ENCODE measurements around the gene FMO1. TPM values are rescaled to one million over a fixed set of nuclear protein-coding genes. Genes with fewer than 3 reads are reported as not detected.

The FMO1 gene
- total RNA-seq, 1 experiment from 2014 or later: not detected

- POLR2A ChIA-PET (ENCODE audit: unreplicated experiment): no interaction called here
- Histone ChIP-seq H3K79me2 (ENCODE audit: low read length) (no peaks in the 10 kb centered on the region), H3K9me3 (ENCODE audit: low read length) (no peaks in the 10 kb centered on the region), H3K4me1 (ENCODE audit: insufficient read depth, low read length) (no peaks in the 10 kb centered on the region), H3K4me3 (ENCODE audit: low read length) (no peak overlapping the region), H3F3A (ENCODE audit: low read length, unreplicated experiment) (no peaks in the 10 kb centered on the region), H3K9me2 (replicated peaks; ENCODE audit: low read length) (no peaks in the 10 kb centered on the region), H3K4me2 (ENCODE audit: low read length) (no peak overlapping the region), H3K27ac (ENCODE audit: low read length) (no peak overlapping the region), H3K27me3 (ENCODE audit: low read length) (peaks cover 32% of the 10 kb centered on the region), H2AFZ (ENCODE audit: low read length) (no peak overlapping the region), H3K36me3 (ENCODE audit: low read depth, low read length) (no peaks in the 10 kb centered on the region), H4K20me1 (ENCODE audit: low read length) (no peaks in the 10 kb centered on the region), H3K9ac (ENCODE audit: low read length) (no peak overlapping the region)
- ATAC-seq (no peak), DNase-seq (no peak)
- BruUV-seq (replicated peaks): no TSS peak
- CTCF ChIA-PET: no interaction called here
- TF ChIP-seq CTCF (conservative IDR thresholded peaks at IDR 0.05; ENCODE audit: low read depth, low read length): no peak
- TF ChIP-seq EZH2 (IDR thresholded peaks at IDR 0.05; ENCODE audit: low read length, unreplicated experiment): no peak
- no peak for TF ChIP-seq EZH2phosphoT487 (IDR thresholded peaks at IDR 0.05; ENCODE audit: borderline replicate concordance, low read length)
- intact Hi-C loops (cut with micrococcal nuclease): no loop called here
Observed at GRCh38 chr1:171243878-171244277, 4.4 kb upstream of the FMO1 start.

DNA sequence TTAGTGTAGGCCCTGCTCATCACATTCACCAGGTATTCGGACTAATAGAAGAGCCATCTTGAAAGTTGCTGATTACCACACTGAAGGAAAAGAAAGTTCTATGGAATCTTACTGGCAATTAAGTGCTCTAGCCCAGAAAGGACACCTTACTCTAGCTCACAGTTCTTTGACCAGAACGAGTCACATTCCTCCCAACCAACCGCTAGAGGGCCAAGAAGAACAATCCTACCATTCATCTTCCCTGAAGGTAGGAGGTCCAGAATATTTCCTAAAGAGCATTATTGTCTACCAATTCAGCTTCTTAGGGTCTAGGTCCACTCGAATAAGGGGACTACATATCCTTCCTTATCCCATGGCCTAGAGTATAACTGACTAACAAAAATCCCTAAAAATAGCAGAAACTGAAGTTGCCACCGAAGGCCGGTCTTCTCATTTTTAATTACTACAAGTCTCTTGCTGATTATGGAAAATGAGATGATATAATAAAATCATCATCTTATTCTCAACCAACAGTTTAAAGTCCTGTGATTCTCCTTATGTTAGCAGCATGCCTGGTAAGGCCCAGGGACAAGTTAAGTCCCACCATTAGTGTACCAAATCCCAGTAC is 2.7 kb upstream of the FMO1 start:
- H3K4me3 ChIP-seq (ENCODE audit: low read length): no peak overlapping the region
- CTCF ChIA-PET: interaction anchor here (0.6 to 3.3 kb wide), 8 partner anchors 9 to 496 kb away, joined by 3 to 67 read pairs (median 4); partner anchors contain the start of gene FMO4
- TF ChIP-seq CTCF (conservative IDR thresholded peaks at IDR 0.05; ENCODE audit: low read depth, low read length) (peak; percentile 98), EZH2phosphoT487 (IDR thresholded peaks at IDR 0.05; ENCODE audit: borderline replicate concordance, low read length) (no peak)
- H3K4me2 ChIP-seq (ENCODE audit: low read length): no peak overlapping the region
- no peaks in the 10 kb centered on the region for H3K79me2 ChIP-seq (ENCODE audit: low read length)
- ATAC-seq (peak; percentile 99), DNase-seq (peak; percentile 82)
- H3K9ac ChIP-seq (ENCODE audit: low read length): no peak overlapping the region
- H3K9me2 ChIP-seq (replicated peaks; ENCODE audit: low read length): no peaks in the 10 kb centered on the region
- H3K27me3 ChIP-seq (ENCODE audit: low read length): peaks cover 48% of the 10 kb centered on the region
- H3F3A ChIP-seq (ENCODE audit: low read length, unreplicated experiment): no peaks in the 10 kb centered on the region
- BruUV-seq (replicated peaks): no TSS peak
- no peaks in the 10 kb centered on the region for H3K36me3 ChIP-seq (ENCODE audit: low read depth, low read length)
- H3K4me1 ChIP-seq (ENCODE audit: insufficient read depth, low read length): no peaks in the 10 kb centered on the region
- no peak overlapping the region for H2AFZ ChIP-seq (ENCODE audit: low read length)
- no peaks in the 10 kb centered on the region for H4K20me1 ChIP-seq (ENCODE audit: low read length)
- POLR2A ChIA-PET (ENCODE audit: unreplicated experiment): no interaction called here
- no peaks in the 10 kb centered on the region for H3K9me3 ChIP-seq (ENCODE audit: low read length)
- H3K27ac ChIP-seq (ENCODE audit: low read length): no peak overlapping the region
- intact Hi-C loops (cut with micrococcal nuclease): loop anchor here (1.0 to 5.0 kb wide), 3 partner anchors 68 to 472 kb away; partner anchors contain the start of gene PRRC2C

DNA sequence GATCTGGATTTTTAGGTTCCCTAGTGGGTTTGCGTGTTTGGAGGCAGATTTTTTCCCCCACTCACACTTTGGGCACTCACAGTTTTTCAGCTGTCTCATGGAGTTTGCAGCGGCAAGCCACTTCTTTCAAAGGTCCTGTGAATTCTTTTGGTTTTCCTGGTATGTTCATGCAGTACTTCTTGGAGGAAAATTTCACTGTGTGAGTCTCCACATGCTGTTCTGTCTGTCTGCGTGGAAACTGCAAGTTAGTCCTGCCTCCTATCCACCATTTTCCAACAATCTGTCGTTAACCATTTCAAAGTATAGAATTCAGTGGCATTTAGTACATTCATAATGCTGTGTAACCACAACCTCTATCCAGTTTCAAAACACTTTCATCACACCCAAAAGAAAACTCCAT is 793 bp upstream of the FMO1 start:
- no peaks in the 10 kb centered on the region for H3F3A ChIP-seq (ENCODE audit: low read length, unreplicated experiment)
- intact Hi-C loops (cut with micrococcal nuclease): loop anchor here (5.0 kb wide), 2 partner anchors 240 to 470 kb away; partner anchors contain the start of gene PRRC2C

More for the DNA sequence above, 793 bp upstream of the FMO1 start:
- no peak overlapping the region for H3K4me2 ChIP-seq (ENCODE audit: low read length)
- H2AFZ ChIP-seq (ENCODE audit: low read length): no peak overlapping the region
- CTCF ChIA-PET: interaction anchor here (0.8 to 3.3 kb wide), 2 partner anchors 12 to 66 kb away, joined by 3 to 67 read pairs; partner anchors contain the start of gene FMO4
- ATAC-seq (no peak), DNase-seq (no peak)
- H3K27ac ChIP-seq (ENCODE audit: low read length): no peak overlapping the region
- H3K36me3 ChIP-seq (ENCODE audit: low read depth, low read length): no peaks in the 10 kb centered on the region
- BruUV-seq (replicated peaks): no TSS peak
- H3K9ac ChIP-seq (ENCODE audit: low read length): no peak overlapping the region
- no peak overlapping the region for H3K4me3 ChIP-seq (ENCODE audit: low read length)
- H3K9me3 ChIP-seq (ENCODE audit: low read length): no peaks in the 10 kb centered on the region
- TF ChIP-seq EZH2phosphoT487 (IDR thresholded peaks at IDR 0.05; ENCODE audit: borderline replicate concordance, low read length) (no peak), CTCF (conservative IDR thresholded peaks at IDR 0.05; ENCODE audit: low read depth, low read length) (no peak), EZH2 (IDR thresholded peaks at IDR 0.05; ENCODE audit: low read length, unreplicated experiment) (no peak)
- no peaks in the 10 kb centered on the region for H4K20me1 ChIP-seq (ENCODE audit: low read length)
- H3K79me2 ChIP-seq (ENCODE audit: low read length): no peaks in the 10 kb centered on the region
- POLR2A ChIA-PET (ENCODE audit: unreplicated experiment): no interaction called here
- H3K4me1 ChIP-seq (ENCODE audit: insufficient read depth, low read length): 0 out of 2 replicates have a peak, but pooled peaks cover 5% of the 10 kb centered on the region
- peaks cover 62% of the 10 kb centered on the region for H3K27me3 ChIP-seq (ENCODE audit: low read length)
- no peaks in the 10 kb centered on the region for H3K9me2 ChIP-seq (replicated peaks; ENCODE audit: low read length)
